ENCODE measurements around the gene TGFBR3L. TPM values are rescaled to one million over a fixed set of nuclear protein-coding genes. Genes with fewer than 3 reads are reported as not detected.

Gene TGFBR3L
- 0.25 TPM in 1 of 2 replicates, not detected in the other for total RNA-seq (2012; rRNA removed)

GRCh38 chr19:7914598-7915045, at the start of gene TGFBR3L:
Gene TGFBR3L (plus strand): TSS chr19:7914830.
- Histone ChIP-seq H3K4me1 (ENCODE audit: control insufficient read depth, insufficient read depth, low read length) (peaks cover 28% of the 10 kb centered on the region), H3K27me3 (ENCODE audit: control insufficient read depth, insufficient read depth, low read length) (peaks cover 17% of the 10 kb centered on the region), H3K4me2 (ENCODE audit: low read length) (peak within 1 kb of the TSS; percentile 80), H3K4me3 (ENCODE audit: low read length) (no peak within 1 kb of the TSS), H3K9ac (ENCODE audit: low read depth, low read length) (no peak within 1 kb of the TSS), H3K36me3 (ENCODE audit: insufficient read depth, low read length) (peaks cover 22% of the 10 kb centered on the region), H3K9me3 (replicated peaks; ENCODE audit: low read length) (no peaks in the 10 kb centered on the region)

- H3K4me2 ChIP-seq (ENCODE audit: low read length), result no peak overlapping the region
- H3K27me3 ChIP-seq (ENCODE audit: control insufficient read depth, insufficient read depth, low read length), result peaks cover 13% of the 10 kb centered on the region
- H3K4me3 ChIP-seq (ENCODE audit: low read length), result no peak overlapping the region
- no peaks in the 10 kb centered on the region for H3K9me3 ChIP-seq (replicated peaks; ENCODE audit: low read length)
- H3K9ac ChIP-seq (ENCODE audit: low read depth, low read length), result no peak overlapping the region
- H3K4me1 ChIP-seq (ENCODE audit: control insufficient read depth, insufficient read depth, low read length), result peaks cover 15% of the 10 kb centered on the region
- no peaks in the 10 kb centered on the region for H3K36me3 ChIP-seq (ENCODE audit: insufficient read depth, low read length)
Measured at GRCh38 chr19:7865262-7865911, 49.2 kb upstream of the TGFBR3L start.

GRCh38 chr19:7866399-7867091, 48.1 kb upstream of the TGFBR3L start:
- no peaks in the 10 kb centered on the region for H3K9me3 ChIP-seq (replicated peaks; ENCODE audit: low read length)
- peaks cover 15% of the 10 kb centered on the region for H3K4me1 ChIP-seq (ENCODE audit: control insufficient read depth, insufficient read depth, low read length)
- H3K36me3 ChIP-seq (ENCODE audit: insufficient read depth, low read length), result no peaks in the 10 kb centered on the region
- no peak overlapping the region for H3K9ac ChIP-seq (ENCODE audit: low read depth, low read length)
- H3K4me3 ChIP-seq (ENCODE audit: low read length), result no peak overlapping the region
- peaks cover 13% of the 10 kb centered on the region for H3K27me3 ChIP-seq (ENCODE audit: control insufficient read depth, insufficient read depth, low read length)
- no peak overlapping the region for H3K4me2 ChIP-seq (ENCODE audit: low read length)

- Histone ChIP-seq H3K4me1 (ENCODE audit: control insufficient read depth, insufficient read depth, low read length) (peaks cover 19% of the 10 kb centered on the region), H3K4me3 (ENCODE audit: low read length) (no peak overlapping the region), H3K27me3 (ENCODE audit: control insufficient read depth, insufficient read depth, low read length) (peaks cover 13% of the 10 kb centered on the region), H3K9ac (ENCODE audit: low read depth, low read length) (no peak overlapping the region), H3K36me3 (ENCODE audit: insufficient read depth, low read length) (no peaks in the 10 kb centered on the region), H3K9me3 (replicated peaks; ENCODE audit: low read length) (no peaks in the 10 kb centered on the region), H3K4me2 (ENCODE audit: low read length) (no peak overlapping the region)
Measured at GRCh38 chr19:7867092-7867844, 47.4 kb upstream of the TGFBR3L start.

GRCh38 chr19:7868326-7868670, 46.3 kb upstream of the TGFBR3L start:
- H3K36me3 ChIP-seq (ENCODE audit: insufficient read depth, low read length), result no peaks in the 10 kb centered on the region
- no peak overlapping the region for H3K4me3 ChIP-seq (ENCODE audit: low read length)
- peak overlapping the region; percentile 85 for H3K4me2 ChIP-seq (ENCODE audit: low read length)
- H3K27me3 ChIP-seq (ENCODE audit: control insufficient read depth, insufficient read depth, low read length), result peaks cover 20% of the 10 kb centered on the region
- no peaks in the 10 kb centered on the region for H3K9me3 ChIP-seq (replicated peaks; ENCODE audit: low read length)
- no peak overlapping the region for H3K9ac ChIP-seq (ENCODE audit: low read depth, low read length)
- H3K4me1 ChIP-seq (ENCODE audit: control insufficient read depth, insufficient read depth, low read length), result peaks cover 19% of the 10 kb centered on the region

GRCh38 chr19:7868671-7869452, 45.8 kb upstream of the TGFBR3L start:
- Histone ChIP-seq H3K9me3 (replicated peaks; ENCODE audit: low read length) (no peaks in the 10 kb centered on the region), H3K9ac (ENCODE audit: low read depth, low read length) (no peak overlapping the region), H3K27me3 (ENCODE audit: control insufficient read depth, insufficient read depth, low read length) (peaks cover 25% of the 10 kb centered on the region), H3K4me3 (ENCODE audit: low read length) (peak overlapping the region; percentile 64), H3K4me1 (ENCODE audit: control insufficient read depth, insufficient read depth, low read length) (peaks cover 19% of the 10 kb centered on the region), H3K4me2 (ENCODE audit: low read length) (peak overlapping the region; percentile 85), H3K36me3 (ENCODE audit: insufficient read depth, low read length) (no peaks in the 10 kb centered on the region)

- no peaks in the 10 kb centered on the region for H3K9me3 ChIP-seq (replicated peaks; ENCODE audit: low read length)
- H3K36me3 ChIP-seq (ENCODE audit: insufficient read depth, low read length), result no peaks in the 10 kb centered on the region
- peak overlapping the region; percentile 64 for H3K4me3 ChIP-seq (ENCODE audit: low read length)
- peaks cover 31% of the 10 kb centered on the region for H3K27me3 ChIP-seq (ENCODE audit: control insufficient read depth, insufficient read depth, low read length)
- peak overlapping the region; percentile 85 for H3K4me2 ChIP-seq (ENCODE audit: low read length)
- H3K4me1 ChIP-seq (ENCODE audit: control insufficient read depth, insufficient read depth, low read length), result peaks cover 19% of the 10 kb centered on the region
- peak overlapping the region; percentile 19 for H3K9ac ChIP-seq (ENCODE audit: low read depth, low read length)
Measured at GRCh38 chr19:7869453-7869909, 45.1 kb upstream of the TGFBR3L start.

GRCh38 chr19:7869910-7870511, 44.6 kb upstream of the TGFBR3L start:
- H3K4me3 ChIP-seq (ENCODE audit: low read length), result peak overlapping the region; percentile 64
- H3K27me3 ChIP-seq (ENCODE audit: control insufficient read depth, insufficient read depth, low read length), result peaks cover 37% of the 10 kb centered on the region
- H3K4me1 ChIP-seq (ENCODE audit: control insufficient read depth, insufficient read depth, low read length), result peaks cover 19% of the 10 kb centered on the region
- H3K9me3 ChIP-seq (replicated peaks; ENCODE audit: low read length), result no peaks in the 10 kb centered on the region
- H3K4me2 ChIP-seq (ENCODE audit: low read length), result peak overlapping the region; percentile 85
- no peak overlapping the region for H3K9ac ChIP-seq (ENCODE audit: low read depth, low read length)
- H3K36me3 ChIP-seq (ENCODE audit: insufficient read depth, low read length), result no peaks in the 10 kb centered on the region

- Histone ChIP-seq H3K27me3 (ENCODE audit: control insufficient read depth, insufficient read depth, low read length) (peaks cover 37% of the 10 kb centered on the region), H3K9me3 (replicated peaks; ENCODE audit: low read length) (no peaks in the 10 kb centered on the region), H3K4me2 (ENCODE audit: low read length) (no peak overlapping the region), H3K4me3 (ENCODE audit: low read length) (no peak overlapping the region), H3K9ac (ENCODE audit: low read depth, low read length) (no peak overlapping the region), H3K4me1 (ENCODE audit: control insufficient read depth, insufficient read depth, low read length) (peaks cover 19% of the 10 kb centered on the region), H3K36me3 (ENCODE audit: insufficient read depth, low read length) (no peaks in the 10 kb centered on the region)
Measured at GRCh38 chr19:7870571-7871436, 43.8 kb upstream of the TGFBR3L start.
